ENCODE results near the gene NDRG4.

The NDRG4 gene

GRCh38 chr16:58530179-58530578 lies 30.2 kb downstream of the NDRG4 start:
- DNase-seq (ENCODE audit: extremely low read depth, low read depth) = no peak
- TF ChIP-seq CTCF (IDR thresholded peaks at IDR 0.05; ENCODE audit: low read depth, low read length, missing control alignments) = no peak
- no peak overlapping the region for H3K4me3 ChIP-seq (replicated peaks; ENCODE audit: low read depth, low read length)

GRCh38 chr16:58532414-58532813 lies 32.5 kb downstream of the NDRG4 start:
- H3K4me3 ChIP-seq (replicated peaks; ENCODE audit: low read depth, low read length) = no peak overlapping the region
- TF ChIP-seq CTCF (IDR thresholded peaks at IDR 0.05; ENCODE audit: low read depth, low read length, missing control alignments) = no peak
- DNase-seq (ENCODE audit: extremely low read depth, low read depth) = no peak

GRCh38 chr16:58533751-58534470 lies 34.0 kb downstream of the NDRG4 start:
- H3K4me3 ChIP-seq (replicated peaks; ENCODE audit: low read depth, low read length) = no peak overlapping the region
- DNase-seq (ENCODE audit: extremely low read depth, low read depth) = no peak
- TF ChIP-seq CTCF (IDR thresholded peaks at IDR 0.05; ENCODE audit: low read depth, low read length, missing control alignments) = no peak

GRCh38 chr16:58535100-58535499 lies 35.2 kb downstream of the NDRG4 start:
- TF ChIP-seq CTCF (IDR thresholded peaks at IDR 0.05; ENCODE audit: low read depth, low read length, missing control alignments) = no peak

GRCh38 chr16:58536278-58536677 lies 36.3 kb downstream of the NDRG4 start:
- no peak for TF ChIP-seq CTCF (IDR thresholded peaks at IDR 0.05; ENCODE audit: low read depth, low read length, missing control alignments)

More at GRCh38 chr16:58535100-58535499, 35.2 kb downstream of the NDRG4 start:
- no peak for DNase-seq (ENCODE audit: extremely low read depth, low read depth)
- no peak overlapping the region for H3K4me3 ChIP-seq (replicated peaks; ENCODE audit: low read depth, low read length)

GRCh38 chr16:58537124-58537906 lies 37.4 kb downstream of the NDRG4 start:
- no peak for TF ChIP-seq CTCF (IDR thresholded peaks at IDR 0.05; ENCODE audit: low read depth, low read length, missing control alignments)
- DNase-seq (ENCODE audit: extremely low read depth, low read depth) = no peak
- no peak overlapping the region for H3K4me3 ChIP-seq (replicated peaks; ENCODE audit: low read depth, low read length)

More at GRCh38 chr16:58536278-58536677, 36.3 kb downstream of the NDRG4 start:
- H3K4me3 ChIP-seq (replicated peaks; ENCODE audit: low read depth, low read length) = no peak overlapping the region
- DNase-seq (ENCODE audit: extremely low read depth, low read depth) = no peak

All from HFF-Myc (cell line).